ENCODE results near the gene CCDC171.

The CCDC171 gene

DNA sequence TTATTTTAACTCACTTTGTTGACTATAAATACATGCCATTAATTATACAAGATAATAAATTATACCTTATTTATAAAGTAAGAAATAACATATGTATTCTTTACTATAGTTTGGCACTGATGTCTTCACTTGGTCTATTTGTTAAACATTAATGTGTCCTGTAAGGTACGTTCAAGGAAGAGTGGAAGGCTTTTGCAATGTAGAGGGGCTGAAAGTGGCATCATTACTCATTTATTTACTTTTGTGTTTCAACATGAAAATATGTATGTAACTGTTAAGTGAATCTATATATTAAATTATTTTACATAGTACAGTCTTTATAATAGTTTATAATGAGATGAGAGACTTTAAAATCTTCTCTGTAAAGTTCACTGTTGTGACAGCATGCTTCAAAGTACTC is 348.7 kb downstream of the CCDC171 start:
- no peak for DNase-seq

GRCh38 chr9:15909297-15909696 is 356.5 kb downstream of the CCDC171 start:
- no peak for DNase-seq

DNA sequence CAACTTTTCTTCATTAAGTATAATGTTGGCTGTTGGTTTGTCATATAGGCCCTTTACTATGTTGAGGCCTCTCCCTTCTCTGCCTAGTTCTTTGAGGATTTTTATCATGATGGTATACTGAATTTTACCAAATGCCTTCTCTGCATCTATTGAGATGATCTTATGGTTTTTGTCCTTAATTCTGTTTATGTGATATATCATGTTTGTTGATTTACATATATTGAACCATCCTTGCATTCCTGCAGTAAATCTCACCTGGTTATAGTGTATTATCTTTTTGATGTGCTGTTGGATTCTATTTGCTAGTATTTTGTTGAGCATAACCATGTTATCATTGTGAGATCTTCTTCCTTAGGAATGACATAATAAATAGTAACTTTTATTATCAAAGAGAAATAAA is 362.9 kb downstream of the CCDC171 start:
- no peak for DNase-seq

DNA sequence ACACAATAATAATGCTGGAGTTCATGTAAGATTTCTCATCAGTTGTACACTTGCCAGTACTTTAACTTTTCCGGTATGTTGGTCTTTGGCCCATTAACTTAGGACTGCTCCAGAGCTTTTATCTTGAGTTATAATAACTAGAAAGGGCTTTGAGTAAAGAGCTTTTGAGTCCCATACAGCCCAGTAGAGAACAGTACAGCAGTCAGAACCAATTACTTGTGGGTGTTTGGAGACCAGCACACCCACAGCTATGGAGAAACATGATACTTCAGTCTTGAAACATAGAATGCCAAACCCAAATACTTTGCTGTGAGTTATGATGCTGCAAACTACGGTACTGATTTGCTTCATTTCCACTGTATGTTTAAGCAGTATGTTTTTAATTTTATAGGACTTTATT is 374.3 kb downstream of the CCDC171 start:
- DNase-seq, result no peak

GRCh38 chr9:15935661-15936305 is 382.9 kb downstream of the CCDC171 start:
- DNase-seq, result no peak

GRCh38 chr9:15936306-15936921 is 383.6 kb downstream of the CCDC171 start:
- DNase-seq, result no peak

GRCh38 chr9:15942831-15943424 is 390.1 kb downstream of the CCDC171 start:
- no peak for DNase-seq

DNA sequence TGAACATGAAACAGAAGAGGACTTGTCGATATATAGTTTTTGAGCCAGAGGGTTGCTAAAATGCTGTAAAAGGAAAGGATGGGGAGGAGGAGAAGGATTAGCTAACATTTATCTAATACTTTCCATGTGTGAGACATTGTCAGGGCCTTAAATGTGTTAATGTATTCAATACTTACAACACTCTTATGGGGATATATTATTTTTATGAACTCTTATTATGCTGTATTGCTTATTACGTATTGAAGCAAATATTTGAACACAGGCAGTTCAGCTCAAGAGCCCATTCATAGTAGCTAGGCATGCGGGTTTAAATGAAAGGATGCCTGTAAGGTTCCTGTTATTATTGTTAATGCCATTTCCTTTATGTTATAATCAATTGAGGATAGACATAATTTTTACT is 391.5 kb downstream of the CCDC171 start:
- DNase-seq, result no peak

GRCh38 chr9:15959663-15960062 is 406.8 kb downstream of the CCDC171 start:
- DNase-seq, result no peak

- DNase-seq, result no peak
Observed at GRCh38 chr9:15961217-15961616, 408.4 kb downstream of the CCDC171 start.

GRCh38 chr9:15965246-15965745 is 412.5 kb downstream of the CCDC171 start:
- DNase-seq, result no peak

GRCh38 chr9:15966471-15966870 is 413.6 kb downstream of the CCDC171 start:
- DNase-seq, result no peak

- DNase-seq, result no peak
Observed at GRCh38 chr9:15967068-15967467, 414.2 kb downstream of the CCDC171 start.

- no peak for DNase-seq
Observed at GRCh38 chr9:15972760-15973159, 419.9 kb downstream of the CCDC171 start.

DNA sequence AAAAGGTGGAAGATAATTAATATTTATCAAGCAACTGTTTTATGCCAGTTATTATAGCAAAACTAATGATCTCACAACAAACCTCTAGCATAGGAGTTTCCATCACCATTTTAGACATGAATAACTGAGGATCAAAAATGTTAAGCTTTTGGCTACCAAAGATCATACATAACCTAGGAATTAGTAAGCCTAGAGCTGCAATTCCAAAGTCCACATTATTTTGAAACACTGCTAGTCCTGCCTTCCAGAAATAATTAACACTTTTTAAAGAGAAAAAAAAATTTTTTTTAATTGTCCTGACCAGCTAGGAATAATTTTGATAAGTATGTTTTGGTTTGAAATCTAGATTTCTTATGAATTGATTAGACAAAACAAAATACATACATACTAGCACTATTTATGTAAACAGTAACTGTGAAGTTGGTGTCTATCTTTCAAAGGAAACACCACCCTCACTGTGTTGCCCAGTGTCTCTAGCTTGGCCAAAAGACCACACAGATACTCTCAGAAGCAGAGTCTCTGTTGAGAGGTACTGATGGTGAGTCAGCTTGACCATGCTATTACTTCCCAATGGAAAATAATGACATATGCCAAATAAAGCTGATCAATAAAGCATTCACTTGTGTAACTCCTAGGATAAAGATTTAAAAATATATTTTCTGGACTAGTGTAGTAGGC is 422.4 kb downstream of the CCDC171 start:
- no peak for DNase-seq

DNA sequence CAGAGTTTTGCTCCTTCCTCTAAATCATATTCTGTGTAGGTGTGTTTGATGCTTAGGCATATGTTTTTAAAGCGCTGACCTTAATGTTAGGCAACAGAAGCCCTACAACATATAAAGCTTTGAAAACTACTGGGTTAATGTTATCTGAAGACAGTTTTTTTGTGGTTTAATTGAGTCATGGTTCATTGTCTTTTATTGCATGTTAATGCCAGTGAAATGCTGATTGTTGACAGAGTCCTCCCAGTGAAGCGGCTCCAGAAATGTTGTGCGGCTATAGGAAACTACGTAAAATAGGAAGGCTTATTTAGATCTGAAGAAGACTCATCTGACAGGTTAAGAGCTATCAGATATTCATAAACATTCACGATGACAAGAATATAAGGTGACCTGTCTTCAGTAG is 424.6 kb downstream of the CCDC171 start:
- DNase-seq, result no peak

GRCh38 chr9:15982182-15982581 is 429.3 kb downstream of the CCDC171 start:
- DNase-seq, result no peak

- no peak for DNase-seq
Observed at GRCh38 chr9:15999422-16000339, 446.8 kb downstream of the CCDC171 start.

GRCh38 chr9:16000811-16001210 is 448.0 kb downstream of the CCDC171 start:
- DNase-seq, result no peak

- no peak for DNase-seq
Observed at GRCh38 chr9:16001856-16002255, 449.0 kb downstream of the CCDC171 start.

GRCh38 chr9:16002816-16003215 is 450.0 kb downstream of the CCDC171 start:
- DNase-seq, result no peak

GRCh38 chr9:16003785-16004184 is 450.9 kb downstream of the CCDC171 start:
- no peak for DNase-seq

DNA sequence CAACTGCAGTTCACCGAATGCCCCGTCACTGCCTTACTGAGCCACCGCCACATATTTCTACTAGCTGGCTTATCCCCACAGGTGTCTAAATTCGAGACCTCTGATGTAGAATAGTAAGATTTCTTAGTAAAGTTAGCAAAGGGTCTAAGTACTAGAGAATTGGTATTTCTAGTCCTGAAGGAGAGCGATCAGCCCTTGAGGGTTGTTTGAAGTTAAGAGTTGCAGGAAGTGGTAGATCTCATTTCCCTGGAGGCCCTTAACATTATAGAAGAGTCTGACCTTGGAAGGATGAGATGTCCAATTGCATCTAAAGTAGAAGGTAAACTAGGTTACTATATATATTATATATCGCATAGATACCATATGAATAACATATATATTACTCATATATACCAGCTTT is 451.8 kb downstream of the CCDC171 start:
- DNase-seq, result no peak
